ENCODE data around the gene COL5A3. TPM values are rescaled to one million over a fixed set of nuclear protein-coding genes. Genes with fewer than 3 reads are reported as not detected.
"Not testable (repeated sequence)": the region's sequence is repeated elsewhere in the genome, so short reads cannot be mapped to it uniquely, and the experiment has no call there.

Gene COL5A3
- total and polyA plus RNA-seq, 12 donors, result 3.8 to 35.6 (median 10.7) TPM

- DNase-seq (no peak), ATAC-seq (no peak)
- 88 to 90% methylated on average over 4 of the region's 4 CpGs for WGBS, 2 donors
- Histone ChIP-seq H3K4me3 (no peak overlapping the region), H3K36me3 (no peaks in the 10 kb centered on the region), H3K27ac (no peak overlapping the region), H3K9me3 (peaks cover 0 to 7% (median 0%) of the 10 kb centered on the region in 11 donors), H3K27me3 (peaks cover 0 to 14% (median 5%) of the 10 kb centered on the region in 7 donors), H3K4me1 (no peaks in the 10 kb centered on the region)
- intact Hi-C loops (cut with DNase I), result no loop called here
- TF ChIP-seq CTCF (IDR thresholded peaks at IDR 0.05), result no peak
Measured at GRCh38 chr19:9923440-9923839, 86.9 kb downstream of the COL5A3 start.

GRCh38 chr19:9922782-9923379 is 87.4 kb downstream of the COL5A3 start:
- ATAC-seq; intact Hi-C loops (cut with DNase I); H3K9me3 ChIP-seq; H3K27ac ChIP-seq; DNase-seq; H3K36me3 ChIP-seq; H3K4me3 ChIP-seq; H3K4me1 ChIP-seq: not testable (repeated sequence)
- 87 to 88% methylated on average over 5 of the region's 5 CpGs for WGBS, 2 donors
- peaks cover 0 to 16% (median 7%) of the 10 kb centered on the region in 7 donors for H3K27me3 ChIP-seq

GRCh38 chr19:9917321-9917720 is 93.0 kb downstream of the COL5A3 start:
- ATAC-seq (peak in 7 of 8 donors; percentile 53 to 82 (median 70)), DNase-seq (peak in 1 of 2 donors; percentile 22)
- Histone ChIP-seq H3K4me3 (no peak overlapping the region), H3K27ac (no peak overlapping the region), H3K4me1 (peaks cover 5 to 20% (median 14%) of the 10 kb centered on the region in 9 donors), H3K27me3 (peaks cover 10 to 67% (median 40%) of the 10 kb centered on the region in 7 donors), H3K36me3 (no peaks in the 10 kb centered on the region), H3K9me3 (no peaks in the 10 kb centered on the region)
- 8 to 9% methylated on average over 3 of the region's 3 CpGs for WGBS, 2 donors
- TF ChIP-seq CTCF (IDR thresholded peaks at IDR 0.05), result no peak
- intact Hi-C loops (cut with DNase I), result loop anchor here in 1 of 10 donors (10.0 kb wide), 1 partner anchor 73 kb away; no protein-coding TSS in a partner anchor

- TF ChIP-seq CTCF (IDR thresholded peaks at IDR 0.05), result no peak
- Histone ChIP-seq H3K4me3 (no peak overlapping the region), H3K4me1 (peaks cover 5 to 20% (median 14%) of the 10 kb centered on the region in 9 donors), H3K36me3 (no peaks in the 10 kb centered on the region), H3K27ac (no peak overlapping the region), H3K27me3 (peaks cover 10 to 73% (median 46%) of the 10 kb centered on the region in 7 donors), H3K9me3 (no peaks in the 10 kb centered on the region)
- ATAC-seq (no peak), DNase-seq (no peak)
- 42 to 53% methylated on average over 6 of the region's 6 CpGs for WGBS, 2 donors
- intact Hi-C loops (cut with DNase I), result loop anchor here in 1 of 10 donors (10.0 kb wide), 1 partner anchor 72 kb away; no protein-coding TSS in a partner anchor
Measured at GRCh38 chr19:9916719-9917118, 93.6 kb downstream of the COL5A3 start.

Data from heart right ventricle (tissue), 16 donors.